NCI-H187 (cell line): Measurements from ENCODE around the gene SLC25A33.
"Not testable (repeated sequence)": the region's sequence is repeated elsewhere in the genome, so short reads cannot be mapped to it uniquely, and the experiment has no call there.

Experiments used
- DNase-seq, 2 experiments: peaks; one replicate each; lab custom pipeline; 2025; lab: John Stamatoyannopoulos, UW

Gene SLC25A33

DNA sequence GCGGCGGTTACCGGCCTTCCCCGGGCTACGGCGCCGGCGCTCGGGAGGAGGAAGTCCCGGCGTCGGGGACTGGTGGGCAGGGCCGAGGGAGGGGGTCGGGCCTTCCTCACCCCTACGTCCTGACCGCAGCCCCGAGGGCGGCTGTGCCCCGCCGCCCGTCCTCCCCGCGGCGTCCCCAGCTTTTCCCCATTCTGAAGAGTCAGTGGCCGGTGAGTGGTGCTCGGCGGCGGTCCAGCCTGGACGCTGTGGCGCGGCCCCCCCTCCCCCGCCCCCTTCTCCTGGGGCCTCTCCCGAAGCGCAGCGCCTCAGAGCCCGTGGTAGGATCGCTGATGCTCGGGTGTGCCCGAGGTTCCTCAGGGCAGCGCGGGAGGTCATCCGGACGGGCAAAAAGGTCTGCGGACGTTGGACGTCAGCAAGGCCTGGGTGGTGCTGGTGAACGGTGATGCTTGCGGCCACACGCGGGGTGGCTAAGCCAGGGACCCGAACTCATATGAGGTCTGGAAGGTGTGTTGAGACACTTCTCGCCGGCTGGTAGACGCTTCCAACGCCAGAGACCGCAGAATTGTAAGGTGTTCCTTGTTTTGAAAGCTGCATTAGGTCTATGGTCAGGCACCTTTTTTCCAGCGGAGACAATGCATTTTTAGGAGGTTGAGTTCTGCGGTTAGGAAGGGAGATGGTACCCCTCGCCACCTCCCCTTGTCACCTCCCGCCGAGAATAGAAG is 725 bp downstream of the SLC25A33 start:
- DNase-seq = peak in 1 of 2 experiments; percentile 15

DNA sequence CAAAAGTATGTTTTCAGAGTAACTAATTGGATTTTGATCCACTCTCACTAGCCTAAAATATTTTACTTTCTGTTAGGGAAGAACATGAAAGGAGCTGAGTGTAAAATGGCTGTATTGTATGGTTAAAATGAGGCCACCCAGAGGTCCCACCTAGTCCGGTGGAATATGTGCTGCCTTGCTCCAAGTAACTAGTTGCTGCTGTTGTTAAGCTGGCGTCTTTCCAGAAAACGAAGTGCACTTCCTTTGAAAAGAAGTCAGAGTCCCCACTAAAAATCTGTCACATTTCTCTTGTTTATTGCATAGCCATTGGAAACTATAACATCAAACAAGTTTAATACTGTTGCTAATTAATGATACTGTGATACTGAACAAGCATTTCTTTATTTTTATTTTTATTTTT is 3.2 kb downstream of the SLC25A33 start:
- DNase-seq = no peak

DNA sequence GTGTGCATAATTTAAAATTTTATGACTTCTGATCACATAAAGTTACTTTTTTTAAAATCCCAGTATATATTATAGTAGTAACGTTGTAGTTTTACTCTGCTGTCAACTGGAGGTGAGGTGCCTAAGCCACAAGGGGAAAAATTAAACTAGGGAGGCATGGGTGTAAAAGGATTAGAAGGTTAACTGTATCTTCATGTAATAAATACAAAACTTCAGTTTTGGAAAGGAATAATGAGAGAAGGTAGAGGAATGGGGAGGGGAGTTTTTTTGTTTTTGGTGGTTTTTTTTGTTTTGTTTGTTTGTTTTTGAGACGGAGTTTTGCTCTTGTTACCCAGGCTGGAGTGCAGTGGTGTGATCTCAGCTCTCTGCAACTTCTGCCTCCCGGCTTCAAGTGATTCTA is 5.7 kb downstream of the SLC25A33 start:
- DNase-seq = no peak

- DNase-seq = no peak
Measured at GRCh38 chr1:9549955-9550546, 10.8 kb downstream of the SLC25A33 start.

GRCh38 chr1:9551984-9552383 is 12.7 kb downstream of the SLC25A33 start:
- DNase-seq = no peak

- DNase-seq = no peak
Measured at GRCh38 chr1:9553736-9554144, 14.5 kb downstream of the SLC25A33 start.

GRCh38 chr1:9555942-9556341 is 16.7 kb downstream of the SLC25A33 start:
- no peak for DNase-seq

GRCh38 chr1:9557624-9558023 is 18.4 kb downstream of the SLC25A33 start:
- no peak for DNase-seq

DNA sequence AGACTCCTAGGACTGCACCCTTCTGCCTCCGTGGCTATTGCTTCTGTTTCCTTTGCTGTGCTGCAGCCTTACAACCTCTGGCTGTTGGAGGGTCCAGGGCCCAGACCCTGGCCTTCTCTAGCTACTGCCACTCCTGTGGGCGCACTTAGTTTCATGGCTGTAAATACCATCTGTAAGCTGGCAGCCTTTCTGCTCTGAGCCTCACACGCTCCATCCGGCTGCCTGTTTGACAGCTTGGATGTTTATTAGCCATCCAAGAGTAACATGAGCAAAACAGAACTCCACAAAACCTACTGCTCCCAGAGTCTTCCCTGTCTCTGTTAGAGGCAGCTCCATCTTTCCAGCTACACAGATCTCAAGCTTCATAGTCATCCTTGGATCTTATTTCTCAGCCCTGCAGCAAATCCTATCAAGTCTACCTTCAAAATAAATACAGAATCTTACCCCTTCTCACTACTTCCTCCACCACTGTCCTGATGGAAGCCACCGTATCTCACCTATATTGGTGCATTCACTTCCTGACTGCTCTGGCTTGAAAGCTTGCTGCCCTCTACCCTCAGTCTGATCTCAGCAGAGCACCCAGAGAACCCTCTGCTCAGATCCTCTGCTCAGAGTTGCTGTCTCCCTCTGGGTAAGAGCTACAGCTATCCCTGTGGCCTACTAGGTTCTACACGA is 19.1 kb downstream of the SLC25A33 start:
- DNase-seq = no peak

DNA sequence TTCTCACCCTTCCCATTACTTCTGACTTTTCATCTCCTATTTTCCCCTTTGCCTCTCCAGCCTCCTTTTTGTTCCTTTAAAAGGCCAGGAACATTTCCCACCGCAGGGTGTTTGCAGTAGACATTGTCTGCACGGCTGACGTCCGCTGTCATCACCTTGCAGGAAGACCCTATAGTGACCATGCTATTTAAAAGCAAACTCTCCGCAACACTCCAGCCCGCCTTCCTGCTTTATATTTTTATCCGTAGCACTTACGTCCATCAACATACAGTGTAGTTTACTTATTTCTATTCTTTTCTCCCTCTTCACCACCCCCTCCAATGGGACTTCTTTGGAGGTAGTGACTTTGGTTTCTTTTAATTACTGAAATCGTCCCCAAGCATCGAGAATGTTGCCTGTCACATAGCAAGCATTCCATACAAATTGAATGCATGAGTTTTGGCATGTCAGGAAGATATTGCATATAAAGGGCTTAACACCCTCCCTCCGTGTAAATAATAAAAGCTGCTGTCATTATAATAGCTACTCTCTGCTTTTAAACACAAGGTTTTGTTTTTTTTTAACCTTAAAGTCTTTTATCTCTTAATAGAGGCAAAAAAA is 19.8 kb downstream of the SLC25A33 start:
- no peak for DNase-seq

- no peak for DNase-seq
Measured at GRCh38 chr1:9559673-9560072, 20.4 kb downstream of the SLC25A33 start.

GRCh38 chr1:9560090-9560489 is 20.8 kb downstream of the SLC25A33 start:
- not testable (repeated sequence) for DNase-seq

DNA sequence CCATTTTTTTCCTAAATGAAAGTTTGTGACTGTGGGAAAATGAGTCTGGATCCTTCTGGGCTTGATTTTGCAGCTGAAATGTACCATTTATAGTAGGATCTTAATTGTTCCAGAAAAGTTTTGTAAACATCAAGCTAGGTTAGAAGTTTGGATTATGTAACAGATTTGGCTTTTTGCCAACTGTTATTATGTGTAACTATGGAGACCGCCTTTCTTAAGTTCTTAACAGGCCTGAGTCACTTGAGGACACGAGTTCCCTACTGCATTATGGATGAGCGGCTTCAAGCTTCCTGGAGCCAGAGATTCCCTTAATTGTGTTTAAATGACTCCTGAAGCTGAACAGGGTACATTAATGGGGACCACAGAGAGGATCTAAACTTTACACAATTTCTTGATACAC is 22.2 kb downstream of the SLC25A33 start:
- DNase-seq = peak; percentile 84 to 87

GRCh38 chr1:9569267-9569666 is 30.0 kb downstream of the SLC25A33 start:
- no peak for DNase-seq

- not testable (repeated sequence) for DNase-seq
Measured at GRCh38 chr1:9570886-9571529, 31.7 kb downstream of the SLC25A33 start.

GRCh38 chr1:9573723-9574122 is 34.5 kb downstream of the SLC25A33 start:
- DNase-seq = no peak

- no peak for DNase-seq
Measured at GRCh38 chr1:9575486-9575885, 36.2 kb downstream of the SLC25A33 start.

DNA sequence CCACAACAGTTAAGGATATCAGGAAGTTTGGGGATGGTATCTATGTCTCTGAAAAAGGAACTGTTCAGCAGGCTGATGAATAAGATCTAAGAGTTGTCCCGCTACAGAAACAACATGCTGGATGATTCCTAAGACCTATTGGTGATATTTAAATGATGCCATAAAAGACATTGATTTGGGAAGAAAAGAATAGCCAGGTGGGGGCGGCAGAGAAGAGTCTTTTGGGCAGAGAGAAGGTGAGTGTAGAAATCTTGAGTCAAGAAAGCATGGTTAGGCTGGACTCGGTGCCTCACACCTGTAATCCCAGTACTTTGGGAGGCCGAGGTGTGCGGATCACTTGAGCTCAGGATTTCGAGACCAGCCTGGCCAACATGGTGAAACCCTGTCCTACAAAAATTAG is 37.6 kb downstream of the SLC25A33 start:
- no peak for DNase-seq

- no peak for DNase-seq
Measured at GRCh38 chr1:9577423-9577822, 38.2 kb downstream of the SLC25A33 start.

GRCh38 chr1:9580942-9581341 is 41.7 kb downstream of the SLC25A33 start:
- DNase-seq = no peak

GRCh38 chr1:9586147-9586766 is 47.0 kb downstream of the SLC25A33 start:
- no peak for DNase-seq
